GM12875 (cell line): ENCODE results near the gene SSB.

Experiments
- H3K4me3 ChIP-seq: one replicate; pipeline ENCODE4 v1.5.1; 2011; ENCODE audit warnings: low read depth, low read length, control low read depth
- CTCF ChIP-seq: IDR thresholded peaks from 2 replicates; pipeline ENCODE4 v1.5.1; 2011; ENCODE audit warnings: low read depth, mild to moderate bottlenecking, control low read depth, inconsistent platforms, low read length, moderate library complexity, borderline replicate concordance; ENCODE audit not compliant: insufficient read depth

The SSB gene

GRCh38 chr2:169781249-169782013 lies 17.2 kb upstream of the SSB start:
- H3K4me3 ChIP-seq: no peak overlapping the region
- no peak for TF ChIP-seq CTCF

- no peak for TF ChIP-seq CTCF
- H3K4me3 ChIP-seq: no peak overlapping the region
Measured at GRCh38 chr2:169782513-169782912, 16.2 kb upstream of the SSB start.

- TF ChIP-seq CTCF: no peak
Measured at GRCh38 chr2:169790581-169790980, 8.1 kb upstream of the SSB start.

GRCh38 chr2:169795181-169795580 lies 3.5 kb upstream of the SSB start:
- H3K4me3 ChIP-seq: no peak overlapping the region
- no peak for TF ChIP-seq CTCF

More at GRCh38 chr2:169790581-169790980, 8.1 kb upstream of the SSB start:
- H3K4me3 ChIP-seq: no peak overlapping the region

GRCh38 chr2:169796441-169796840 lies 2.2 kb upstream of the SSB start:
- no peak overlapping the region for H3K4me3 ChIP-seq
- TF ChIP-seq CTCF: no peak

GRCh38 chr2:169797601-169798000 lies 1.1 kb upstream of the SSB start:
- H3K4me3 ChIP-seq: no peak overlapping the region
- no peak for TF ChIP-seq CTCF

- TF ChIP-seq CTCF: no peak
- no peak overlapping the region for H3K4me3 ChIP-seq
Measured at GRCh38 chr2:169798397-169798717, 314 bp upstream of the SSB start.
